HCEC 1CT (cell line): ENCODE results near the gene SMIM13.
A peak's percentile ranks its signal among the peaks of the same experiment; 100 is the strongest.

ENCODE experiments used
- DNase-seq: peaks from one replicate; pipeline ENCODE4 v3.0.0-alpha.2; 2017

Gene SMIM13

GRCh38 chr6:11123978-11124377 is 30.3 kb downstream of the SMIM13 start:
- no peak for DNase-seq

GRCh38 chr6:11126876-11127275 is 33.2 kb downstream of the SMIM13 start:
- DNase-seq: no peak

GRCh38 chr6:11128608-11129007 is 35.0 kb downstream of the SMIM13 start:
- DNase-seq: no peak

- no peak for DNase-seq
These were observed 36.4 kb downstream of the SMIM13 start for GRCh38 chr6:11129908-11130565.

GRCh38 chr6:11130605-11131004 is 37.0 kb downstream of the SMIM13 start:
- no peak for DNase-seq

- DNase-seq: no peak
These were observed 38.7 kb downstream of the SMIM13 start for GRCh38 chr6:11132194-11132888.

- no peak for DNase-seq
These were observed 39.6 kb downstream of the SMIM13 start for GRCh38 chr6:11133281-11133680.

GRCh38 chr6:11136809-11137208 is 43.2 kb downstream of the SMIM13 start:
- no peak for DNase-seq

- peak; percentile 59 for DNase-seq
These were observed 45.7 kb downstream of the SMIM13 start for GRCh38 chr6:11139051-11139960.

GRCh38 chr6:11140056-11140455 is 46.4 kb downstream of the SMIM13 start:
- DNase-seq: peak; percentile 69

GRCh38 chr6:11141295-11141694 is 47.7 kb downstream of the SMIM13 start:
- DNase-seq: no peak

- no peak for DNase-seq
These were observed 48.8 kb downstream of the SMIM13 start for GRCh38 chr6:11142296-11143027.

GRCh38 chr6:11143394-11144371 is 50.0 kb downstream of the SMIM13 start:
- peak; percentile 89 for DNase-seq

GRCh38 chr6:11144393-11144851 is 50.8 kb downstream of the SMIM13 start:
- DNase-seq: peak; percentile 72

GRCh38 chr6:11146117-11146826 is 52.6 kb downstream of the SMIM13 start:
- DNase-seq: no peak

GRCh38 chr6:11149551-11149950 is 55.9 kb downstream of the SMIM13 start:
- DNase-seq: no peak

- DNase-seq: no peak
These were observed 57.9 kb downstream of the SMIM13 start for GRCh38 chr6:11151488-11151887.

- no peak for DNase-seq
These were observed 58.9 kb downstream of the SMIM13 start for GRCh38 chr6:11152581-11152980.

GRCh38 chr6:11153447-11153846 is 59.8 kb downstream of the SMIM13 start:
- DNase-seq: no peak

GRCh38 chr6:11155589-11155988 is 62.0 kb downstream of the SMIM13 start:
- DNase-seq: no peak

GRCh38 chr6:11160199-11160598 is 66.6 kb downstream of the SMIM13 start:
- DNase-seq: peak; percentile 67
